A549 (cell line): Measurements from ENCODE around the gene SORCS1.

Experiments
- BHLHE40 ChIP-seq: IDR thresholded peaks from 2 replicates; pipeline ENCODE4 v1.6.1; 2012; ENCODE audit warnings: low read depth, low read length, inconsistent platforms
- CHD4 ChIP-seq: fragments of 200-600 bp; sonication (generic); IDR thresholded peaks from 2 replicates; pipeline ENCODE4 v1.6.1; 2016; ENCODE audit warnings: antibody characterized with exemption, mild to moderate bottlenecking, borderline replicate concordance
- CTCF ChIP-seq: fragments of >200 bp; sonication (Bioruptor Twin); formaldehyde crosslinking; IDR thresholded peaks from 3 replicates; pipeline ENCODE4 v1.5.1; 2016
- HOXB5 ChIP-seq: fragments of 250-450 bp; sonication (Bioruptor Pico); IDR thresholded peaks from 2 replicates; pipeline ENCODE4 v1.5.0; 2020; ENCODE audit warnings: mild to moderate bottlenecking, moderate library complexity
- KDM1A ChIP-seq: fragments of 200-600 bp; sonication (generic); IDR thresholded peaks from 2 replicates; pipeline ENCODE4 v1.6.1; 2016; ENCODE audit warnings: low read depth, mild to moderate bottlenecking
- NR3C1 ChIP-seq: fragments of >200 bp; sonication (Bioruptor Twin); formaldehyde crosslinking; IDR thresholded peaks from 3 replicates; pipeline ENCODE4 v1.6.1; 2017
- PBX3 ChIP-seq: IDR thresholded peaks from 2 replicates; pipeline ENCODE4 v1.6.1; 2012
- PHF8 ChIP-seq: fragments of 200-600 bp; sonication (generic); IDR thresholded peaks from 2 replicates; pipeline ENCODE4 v1.6.1; 2016; ENCODE audit warnings: low read depth, mild to moderate bottlenecking, antibody characterized with exemption, moderate library complexity, borderline replicate concordance
- POLR2A ChIP-seq: IDR thresholded peaks from 2 replicates; pipeline ENCODE4 v1.6.1; 2012; ENCODE audit warnings: mild to moderate bottlenecking, low read length
- SREBF2 ChIP-seq: fragments of 450-650 bp; IDR thresholded peaks from 2 replicates; pipeline ENCODE4 v1.6.1; 2014; ENCODE audit warnings: mild to moderate bottlenecking, moderate library complexity
- TFCP2L1 ChIP-seq: fragments of 250-450 bp; sonication (Bioruptor Pico); IDR thresholded peaks from 2 replicates; pipeline ENCODE4 v1.5.0; 2021; ENCODE audit warnings: mild to moderate bottlenecking
- ZC3H11A ChIP-seq: fragments of 450-650 bp; IDR thresholded peaks from 2 replicates; pipeline ENCODE4 v1.6.1; 2014; ENCODE audit warnings: antibody characterized with exemption, mild to moderate bottlenecking
- ZFP36 ChIP-seq: fragments of 450-650 bp; IDR thresholded peaks from 2 replicates; pipeline ENCODE4 v1.6.1; 2014; ENCODE audit warnings: borderline replicate concordance; ENCODE audit not compliant: partially characterized antibody
- ZNF302 ChIP-seq: fragments of 250-450 bp; sonication (Bioruptor Pico); IDR thresholded peaks from 2 replicates; pipeline ENCODE4 v1.9.0; 2021; ENCODE audit warnings: inconsistent platforms, mild to moderate bottlenecking, moderate library complexity

GRCh38 chr10:107104026-107104652 lies 60.4 kb downstream of the SORCS1 start:
- TF ChIP-seq CTCF = no peak
- no peak for TF ChIP-seq ZC3H11A
- no peak for TF ChIP-seq NR3C1
- no peak for TF ChIP-seq ZFP36
- TF ChIP-seq KDM1A = no peak
- TF ChIP-seq CHD4 = no peak
- TF ChIP-seq ZNF302 (CRISPR knock-in tag) = no peak
- no peak for TF ChIP-seq HOXB5 (CRISPR knock-in tag)
- TF ChIP-seq POLR2A = no peak
- no peak for TF ChIP-seq SREBF2
- no peak for TF ChIP-seq PBX3
- no peak for TF ChIP-seq PHF8
- no peak for TF ChIP-seq BHLHE40
- no peak for TF ChIP-seq TFCP2L1
